ENCODE measurements around the gene LZTFL1. TPM values are rescaled to one million over a fixed set of nuclear protein-coding genes. Genes with fewer than 3 reads are reported as not detected.

Gene LZTFL1
- total and polyA plus RNA-seq, 8 donors: 3.8 to 62.4 (median 8.0) TPM

GRCh38 chr3:45781841-45782240 is 60.1 kb downstream of the LZTFL1 start:
- no peak overlapping the region for H3K4me3 ChIP-seq
- H3K9me3 ChIP-seq: peaks cover 0 to 5% (median 0%) of the 10 kb centered on the region in 4 donors
- TF ChIP-seq EP300 (IDR thresholded peaks at IDR 0.05): no peak
- TF ChIP-seq CTCF (IDR thresholded peaks at IDR 0.05): no peak
- no peak for TF ChIP-seq POLR2A (IDR thresholded peaks at IDR 0.05)
- TF ChIP-seq POLR2AphosphoS5 (IDR thresholded peaks at IDR 0.05): no peak
- H3K4me1 ChIP-seq: peaks cover 0 to 10% (median 4%) of the 10 kb centered on the region in 4 donors
- H3K36me3 ChIP-seq: no peaks in the 10 kb centered on the region
- H3K27ac ChIP-seq: no peak overlapping the region
- peak in 1 of 2 donors; percentile 9 for DNase-seq
- WGBS, 5 donors: 90 to 98% (median 95%) methylated on average over 7 to 12 of the region's 12 CpGs
- intact Hi-C loops (cut with DNase I; ENCODE audit: low total_unique reads): no loop called here
- H3K27me3 ChIP-seq: no peaks in the 10 kb centered on the region

GRCh38 chr3:45781271-45781670 is 60.6 kb downstream of the LZTFL1 start:
- peaks cover 0 to 10% (median 4%) of the 10 kb centered on the region in 4 donors for H3K4me1 ChIP-seq
- DNase-seq: peak in 1 of 2 donors; percentile 17
- intact Hi-C loops (cut with DNase I; ENCODE audit: low total_unique reads): no loop called here
- H3K36me3 ChIP-seq: no peaks in the 10 kb centered on the region
- 81 to 90% (median 88%) methylated on average over 5 of the region's 5 CpGs for WGBS, 5 donors
- TF ChIP-seq EP300 (IDR thresholded peaks at IDR 0.05): no peak
- TF ChIP-seq POLR2AphosphoS5 (IDR thresholded peaks at IDR 0.05): no peak
- TF ChIP-seq POLR2A (IDR thresholded peaks at IDR 0.05): no peak
- TF ChIP-seq CTCF (IDR thresholded peaks at IDR 0.05): no peak
- H3K27ac ChIP-seq: no peak overlapping the region
- H3K27me3 ChIP-seq: peaks cover 0 to 5% (median 0%) of the 10 kb centered on the region in 3 donors
- peaks cover 0 to 5% (median 0%) of the 10 kb centered on the region in 4 donors for H3K9me3 ChIP-seq
- no peak overlapping the region for H3K4me3 ChIP-seq

GRCh38 chr3:45779746-45780735 is 61.9 kb downstream of the LZTFL1 start:
- H3K4me1 ChIP-seq: peaks cover 0 to 10% (median 4%) of the 10 kb centered on the region in 4 donors
- no peaks in the 10 kb centered on the region for H3K36me3 ChIP-seq
- H3K27me3 ChIP-seq: peaks cover 0 to 7% (median 0%) of the 10 kb centered on the region in 3 donors
- H3K27ac ChIP-seq: no peak overlapping the region
- 70 to 84% (median 78%) methylated on average over 32 to 35 of the region's 35 CpGs for WGBS, 5 donors
- intact Hi-C loops (cut with DNase I; ENCODE audit: low total_unique reads): no loop called here
- peaks cover 0 to 5% (median 0%) of the 10 kb centered on the region in 4 donors for H3K9me3 ChIP-seq
- TF ChIP-seq POLR2AphosphoS5 (IDR thresholded peaks at IDR 0.05): no peak
- TF ChIP-seq POLR2A (IDR thresholded peaks at IDR 0.05): no peak
- no peak for TF ChIP-seq EP300 (IDR thresholded peaks at IDR 0.05)
- no peak for TF ChIP-seq CTCF (IDR thresholded peaks at IDR 0.05)
- peak in 1 of 2 donors; percentile 32 for DNase-seq
- no peak overlapping the region for H3K4me3 ChIP-seq

GRCh38 chr3:45778761-45779201 is 63.1 kb downstream of the LZTFL1 start:
- Histone ChIP-seq H3K9me3 (no peaks in the 10 kb centered on the region), H3K27ac (no peak overlapping the region), H3K27me3 (peaks cover 0 to 7% (median 0%) of the 10 kb centered on the region in 3 donors), H3K4me1 (peaks cover 0 to 10% (median 4%) of the 10 kb centered on the region in 4 donors), H3K4me3 (no peak overlapping the region), H3K36me3 (no peaks in the 10 kb centered on the region)
- intact Hi-C loops (cut with DNase I; ENCODE audit: low total_unique reads): no loop called here
- TF ChIP-seq CTCF (IDR thresholded peaks at IDR 0.05): no peak
- no peak for TF ChIP-seq POLR2A (IDR thresholded peaks at IDR 0.05)
- no peak for TF ChIP-seq POLR2AphosphoS5 (IDR thresholded peaks at IDR 0.05)
- no peak for TF ChIP-seq EP300 (IDR thresholded peaks at IDR 0.05)
- DNase-seq: peak in 1 of 2 donors; percentile 17
- 55 to 65% (median 63%) methylated on average over 3 of the region's 3 CpGs for WGBS, 5 donors
